Astrocyte (in vitro differentiated cells and primary cell): ENCODE measurements around the gene DKKL1.

Experiments
- CTCF ChIP-seq: IDR thresholded peaks from 2 replicates; pipeline ENCODE4 v1.5.1; 2011; ENCODE audit warnings: low read depth, mild to moderate bottlenecking, inconsistent platforms, low read length, moderate library complexity; ENCODE audit not compliant: insufficient read depth
- EZH2 ChIP-seq: IDR thresholded peaks from 2 replicates; pipeline ENCODE4 v1.6.1; 2012; ENCODE audit warnings: mild to moderate bottlenecking, low read length, inconsistent platforms; ENCODE audit not compliant: insufficient read depth

GRCh38 chr19:49403404-49404187 lies 39.9 kb downstream of the DKKL1 start:
- TF ChIP-seq CTCF = no peak
- TF ChIP-seq EZH2 = no peak
